ACHN (cell line): ENCODE results near the gene PLSCR3.
"Not testable (repeated sequence)": the region's sequence is repeated elsewhere in the genome, so short reads cannot be mapped to it uniquely, and the experiment has no call there.

ENCODE experiments used
- DNase-seq: peaks from one replicate; pipeline ENCODE4 v3.0.0-alpha.2; 2015
- in situ Hi-C: cut with HindIII; loops from 2 replicates; pipeline ENCODE4 v1.10.0; 2017; ENCODE audit warnings: low sequenced_read_pairs, low pct_ligation_motif_present, low pct_unique_long_range_greater_than_20kb

Gene PLSCR3

GRCh38 chr17:7389924-7390910 lies 4.1 kb downstream of the PLSCR3 start:
- DNase-seq, result no peak
- in situ Hi-C loops, result no loop called here

GRCh38 chr17:7388856-7389255 lies 5.5 kb downstream of the PLSCR3 start:
- in situ Hi-C loops, result no loop called here
- no peak for DNase-seq

- DNase-seq, result no peak
- in situ Hi-C loops, result no loop called here
These were observed 9.7 kb downstream of the PLSCR3 start for GRCh38 chr17:7384489-7385081.

- no peak for DNase-seq
These were observed 10.4 kb downstream of the PLSCR3 start for GRCh38 chr17:7383742-7384488.

GRCh38 chr17:7383371-7383741 lies 11.0 kb downstream of the PLSCR3 start:
- no peak for DNase-seq
- in situ Hi-C loops, result no loop called here

More at GRCh38 chr17:7383742-7384488, 10.4 kb downstream of the PLSCR3 start:
- in situ Hi-C loops, result no loop called here

GRCh38 chr17:7382901-7383300 lies 11.4 kb downstream of the PLSCR3 start:
- DNase-seq, result no peak
- in situ Hi-C loops, result no loop called here

GRCh38 chr17:7380855-7381683 lies 13.3 kb downstream of the PLSCR3 start, which contains the start of gene TNK1:
Gene TNK1 (plus strand): TSS chr17:7381089. CDS start chr17:7382927, 1,838 bp downstream.
- in situ Hi-C loops, result no loop called here
- peak; percentile 47 for DNase-seq

- no peak for DNase-seq
- in situ Hi-C loops, result no loop called here
These were observed 14.0 kb downstream of the PLSCR3 start for GRCh38 chr17:7380321-7380720.

GRCh38 chr17:7379134-7379533 lies 15.2 kb downstream of the PLSCR3 start:
- in situ Hi-C loops, result no loop called here

GRCh38 chr17:7374353-7374752 lies 20.0 kb downstream of the PLSCR3 start:
- in situ Hi-C loops, result no loop called here

More at GRCh38 chr17:7379134-7379533, 15.2 kb downstream of the PLSCR3 start:
- DNase-seq, result no peak

GRCh38 chr17:7370853-7371252 lies 23.5 kb downstream of the PLSCR3 start:
- in situ Hi-C loops, result no loop called here
- no peak for DNase-seq

More at GRCh38 chr17:7374353-7374752, 20.0 kb downstream of the PLSCR3 start:
- no peak for DNase-seq

- in situ Hi-C loops, result no loop called here
- DNase-seq, result no peak
These were observed 24.5 kb downstream of the PLSCR3 start for GRCh38 chr17:7369825-7370224.

- in situ Hi-C loops, DNase-seq: not testable (repeated sequence)
These were observed 25.7 kb downstream of the PLSCR3 start for GRCh38 chr17:7368599-7368994.

GRCh38 chr17:7367918-7368598 lies 26.3 kb downstream of the PLSCR3 start:
- no peak for DNase-seq
- in situ Hi-C loops, result no loop called here

GRCh38 chr17:7367083-7367482 lies 27.2 kb downstream of the PLSCR3 start:
- no peak for DNase-seq
- in situ Hi-C loops, result no loop called here

- in situ Hi-C loops, result not testable (repeated sequence)
These were observed 28.4 kb downstream of the PLSCR3 start for GRCh38 chr17:7365963-7366362.

GRCh38 chr17:7363311-7363710 lies 31.0 kb downstream of the PLSCR3 start:
- in situ Hi-C loops, result no loop called here
- no peak for DNase-seq

More at GRCh38 chr17:7365963-7366362, 28.4 kb downstream of the PLSCR3 start:
- not testable (repeated sequence) for DNase-seq

GRCh38 chr17:7361906-7362305 lies 32.4 kb downstream of the PLSCR3 start:
- no peak for DNase-seq
- in situ Hi-C loops, result no loop called here
